IPS DF 19.7 (cell line): ENCODE measurements around the gene KRTAP10-1.
"Not testable (repeated sequence)": the region's sequence is repeated elsewhere in the genome, so short reads cannot be mapped to it uniquely, and the experiment has no call there.

ENCODE experiments used
- DNase-seq: peaks from one replicate; pipeline ENCODE4 v3.0.0-alpha.2; 2013; ENCODE audit warnings: low read depth, low spot score

The KRTAP10-1 gene

GRCh38 chr21:44539991-44540666, at the start of gene KRTAP10-1:
Gene KRTAP10-1, minus strand, starts transcription at chr21:44540195. Its CDS starts 45 bp downstream, at chr21:44540150.
- DNase-seq = no peak

- DNase-seq = no peak
These were observed 49.1 kb upstream of the KRTAP10-1 start for GRCh38 chr21:44589094-44589493.

- DNase-seq = no peak
These were observed 45.9 kb upstream of the KRTAP10-1 start for GRCh38 chr21:44585892-44586291.

GRCh38 chr21:44583800-44584147, 43.8 kb upstream of the KRTAP10-1 start:
- DNase-seq = no peak

GRCh38 chr21:44583089-44583799, 43.2 kb upstream of the KRTAP10-1 start:
- DNase-seq = no peak

- DNase-seq = no peak
These were observed 42.1 kb upstream of the KRTAP10-1 start for GRCh38 chr21:44582055-44582454.

- no peak for DNase-seq
These were observed 41.2 kb upstream of the KRTAP10-1 start for GRCh38 chr21:44581158-44581557.

GRCh38 chr21:44580231-44580821, 40.3 kb upstream of the KRTAP10-1 start, which contains the start of gene KRTAP10-5:
Gene KRTAP10-5, minus strand, starts transcription at chr21:44580604. Its CDS starts 26 bp downstream, at chr21:44580578.
- DNase-seq = not testable (repeated sequence)

- DNase-seq = no peak
These were observed 39.8 kb upstream of the KRTAP10-1 start for GRCh38 chr21:44579833-44580144.

GRCh38 chr21:44579056-44579832, 39.2 kb upstream of the KRTAP10-1 start:
- DNase-seq = no peak

GRCh38 chr21:44578371-44579055, 38.5 kb upstream of the KRTAP10-1 start:
- DNase-seq = no peak

- no peak for DNase-seq
These were observed 36.0 kb upstream of the KRTAP10-1 start for GRCh38 chr21:44576025-44576420.

GRCh38 chr21:44575307-44576024, 35.5 kb upstream of the KRTAP10-1 start:
- no peak for DNase-seq

- DNase-seq = no peak
These were observed 34.7 kb upstream of the KRTAP10-1 start for GRCh38 chr21:44574457-44575306.

GRCh38 chr21:44573630-44574456, 33.8 kb upstream of the KRTAP10-1 start, which contains the start of gene KRTAP10-4:
Gene KRTAP10-4, plus strand, starts transcription at chr21:44573729. Its CDS starts 30 bp downstream, at chr21:44573759.
- not testable (repeated sequence) for DNase-seq

- no peak for DNase-seq
These were observed 33.1 kb upstream of the KRTAP10-1 start for GRCh38 chr21:44572959-44573583.

GRCh38 chr21:44571844-44572782, 32.1 kb upstream of the KRTAP10-1 start:
- DNase-seq = no peak
